HEK293 (cell line): ENCODE measurements around the gene SAMD11.
A peak's percentile ranks its signal among the peaks of the same experiment; 100 is the strongest.

Source experiments
- CTCF ChIA-PET: fragments of 350-600 bp; formaldehyde crosslinking; extraction: SDS; loops from one replicate; lab custom pipeline; 2021; ENCODE audit warnings: antibody characterized with exemption; lab: Yijun Ruan, JAX
- POLR2A ChIA-PET: fragments of 300-600 bp; formaldehyde crosslinking; extraction: SDS; loops from one replicate; lab custom pipeline; 2020; ENCODE audit warnings: antibody characterized with exemption, inconsistent platforms; lab: Yijun Ruan, JAX
- H3K27ac ChIP-seq: fragments of 200-500 bp; sonication (Bioruptor generic); 2 replicates; pipeline ENCODE4 v1.5.1; 2014; ENCODE audit warnings: low read depth, low read length, control low read depth, inconsistent platforms; ENCODE audit errors: extremely low read depth
- H3K36me3 ChIP-seq, 2 experiments: fragments of 200-500 bp in 1 of 2; sonication (Bioruptor generic) in 1 of 2; 1 replicate in 1 of 2; 2 replicates in 1 of 2; pipeline ENCODE4 v1.5.1; 2014 to 2017; ENCODE audit warnings: inconsistent platforms in 2 of 2, low read length in 2 of 2; ENCODE audit not compliant: control insufficient read depth in 2 of 2, insufficient read depth in 1 of 2
- H3K4me1 ChIP-seq: fragments of 200-500 bp; sonication (Bioruptor generic); 2 replicates; pipeline ENCODE4 v1.5.1; 2014; ENCODE audit warnings: mild to moderate bottlenecking, low read length, inconsistent platforms; ENCODE audit not compliant: control insufficient read depth, insufficient read depth
- H3K4me3 ChIP-seq: 2 replicates; pipeline ENCODE4 v1.5.1; 2011; ENCODE audit warnings: low read depth, mild to moderate bottlenecking, control low read depth, low read length, moderate library complexity
- H3K9me3 ChIP-seq: fragments of 200-500 bp; sonication (Bioruptor generic); 2 replicates; pipeline ENCODE4 v1.5.1; 2014; ENCODE audit warnings: low read depth, low read length, inconsistent platforms; ENCODE audit not compliant: control insufficient read depth, insufficient read depth
- IKZF3 ChIP-seq: fragments of 450-650 bp; IDR thresholded peaks from 2 replicates; pipeline ENCODE4 v1.5.0; 2018; ENCODE audit warnings: missing biosample characterization, mild to moderate bottlenecking, missing genetic modification characterization, moderate library complexity
- KLF17 ChIP-seq: fragments of 450-650 bp; formaldehyde crosslinking; IDR thresholded peaks from 2 replicates; pipeline ENCODE4 v1.5.1; 2016; ENCODE audit warnings: missing biosample characterization, missing genetic modification characterization
- PATZ1 ChIP-seq: fragments of 450-650 bp; formaldehyde crosslinking; IDR thresholded peaks from 2 replicates; pipeline ENCODE4 v1.5.1; 2016; ENCODE audit warnings: missing biosample characterization, missing genetic modification characterization
- SCRT1 ChIP-seq: fragments of 450-650 bp; formaldehyde crosslinking; IDR thresholded peaks from 2 replicates; pipeline ENCODE4 v1.5.1; 2016; ENCODE audit warnings: missing biosample characterization, missing genetic modification characterization, borderline replicate concordance
- SCRT2 ChIP-seq: fragments of 450-650 bp; formaldehyde crosslinking; IDR thresholded peaks from 2 replicates; pipeline ENCODE4 v1.5.1; 2016; ENCODE audit warnings: missing biosample characterization, missing genetic modification characterization
- SP2 ChIP-seq: fragments of 450-650 bp; formaldehyde crosslinking; IDR thresholded peaks from 2 replicates; pipeline ENCODE4 v1.5.1; 2016; ENCODE audit warnings: missing biosample characterization, missing genetic modification characterization
- WT1 ChIP-seq: fragments of 450-650 bp; formaldehyde crosslinking; IDR thresholded peaks from 2 replicates; pipeline ENCODE4 v1.5.1; 2016; ENCODE audit warnings: missing biosample characterization, missing genetic modification characterization
- ZEB2 ChIP-seq: fragments of 450-650 bp; formaldehyde crosslinking; IDR thresholded peaks from 2 replicates; pipeline ENCODE4 v1.5.1; 2016; ENCODE audit warnings: missing biosample characterization, missing genetic modification characterization
- ZNF223 ChIP-seq: fragments of 450-650 bp; formaldehyde crosslinking; IDR thresholded peaks from 2 replicates; pipeline ENCODE4 v1.5.1; 2016; ENCODE audit warnings: missing biosample characterization, missing genetic modification characterization
- ZNF341 ChIP-seq: fragments of 450-650 bp; formaldehyde crosslinking; IDR thresholded peaks from 2 replicates; pipeline ENCODE4; 2016; ENCODE audit warnings: low read depth, missing biosample characterization, missing genetic modification characterization
- ZNF366 ChIP-seq: fragments of 450-650 bp; formaldehyde crosslinking; conservative IDR thresholded peaks from 2 replicates; pipeline ENCODE4 v1.5.1; 2016; ENCODE audit warnings: missing biosample characterization, missing genetic modification characterization
- ZNF626 ChIP-seq: fragments of 450-650 bp; sonication (Bioruptor Pico); formaldehyde crosslinking; IDR thresholded peaks from 2 replicates; pipeline ENCODE4 v1.5.1; 2018; ENCODE audit warnings: missing biosample characterization, missing genetic modification characterization, inconsistent platforms
- ZNF692 ChIP-seq: fragments of 450-650 bp; formaldehyde crosslinking; IDR thresholded peaks from 2 replicates; pipeline ENCODE4 v1.5.1; 2016; ENCODE audit warnings: missing biosample characterization, missing genetic modification characterization
- ZNF830 ChIP-seq: fragments of 450-650 bp; IDR thresholded peaks from 2 replicates; pipeline ENCODE4 v1.5.0; 2018; ENCODE audit warnings: missing biosample characterization, missing genetic modification characterization, low read depth, mild to moderate bottlenecking, moderate library complexity
- ZSCAN16 ChIP-seq: fragments of 450-650 bp; formaldehyde crosslinking; IDR thresholded peaks from 2 replicates; pipeline ENCODE4 v1.5.1; 2016; ENCODE audit warnings: missing biosample characterization, missing genetic modification characterization
- TF ChIP-seq, protein P1 (sequence below): fragments of 450-650 bp; formaldehyde crosslinking; IDR thresholded peaks from 2 replicates; pipeline ENCODE4 v1.5.1; 2017; ENCODE audit warnings: missing biosample characterization, missing genetic modification characterization
- TF ChIP-seq, protein P2 (sequence below): fragments of 450-650 bp; formaldehyde crosslinking; IDR thresholded peaks from 2 replicates; pipeline ENCODE4 v1.5.1; 2016; ENCODE audit warnings: missing biosample characterization, missing genetic modification characterization
- TF ChIP-seq, protein P3 (sequence below): fragments of 450-650 bp; formaldehyde crosslinking; IDR thresholded peaks from 2 replicates; pipeline ENCODE4 v1.5.1; 2016; ENCODE audit warnings: missing biosample characterization, missing genetic modification characterization
- TF ChIP-seq, protein P4 (sequence below): fragments of 450-650 bp; formaldehyde crosslinking; IDR thresholded peaks from 2 replicates; pipeline ENCODE4 v1.5.1; 2016; ENCODE audit warnings: missing biosample characterization, missing genetic modification characterization

Gene SAMD11

GRCh38 chr1:950268-950667, 26.5 kb downstream of the SAMD11 start:
- TF ChIP-seq ZEB2 (tag by site-specific recombination), result peak; percentile 96
- TF ChIP-seq, protein P1, sequence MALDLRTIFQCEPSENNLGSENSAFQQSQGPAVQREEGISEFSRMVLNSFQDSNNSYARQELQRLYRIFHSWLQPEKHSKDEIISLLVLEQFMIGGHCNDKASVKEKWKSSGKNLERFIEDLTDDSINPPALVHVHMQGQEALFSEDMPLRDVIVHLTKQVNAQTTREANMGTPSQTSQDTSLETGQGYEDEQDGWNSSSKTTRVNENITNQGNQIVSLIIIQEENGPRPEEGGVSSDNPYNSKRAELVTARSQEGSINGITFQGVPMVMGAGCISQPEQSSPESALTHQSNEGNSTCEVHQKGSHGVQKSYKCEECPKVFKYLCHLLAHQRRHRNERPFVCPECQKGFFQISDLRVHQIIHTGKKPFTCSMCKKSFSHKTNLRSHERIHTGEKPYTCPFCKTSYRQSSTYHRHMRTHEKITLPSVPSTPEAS, result peak; percentile 44; the same call in 1 of the 2 replicates
- TF ChIP-seq SCRT1, result peak; percentile 45; the same call in 1 of the 2 replicates
- TF ChIP-seq SCRT2, result peak; percentile 65
- TF ChIP-seq, protein P2, sequence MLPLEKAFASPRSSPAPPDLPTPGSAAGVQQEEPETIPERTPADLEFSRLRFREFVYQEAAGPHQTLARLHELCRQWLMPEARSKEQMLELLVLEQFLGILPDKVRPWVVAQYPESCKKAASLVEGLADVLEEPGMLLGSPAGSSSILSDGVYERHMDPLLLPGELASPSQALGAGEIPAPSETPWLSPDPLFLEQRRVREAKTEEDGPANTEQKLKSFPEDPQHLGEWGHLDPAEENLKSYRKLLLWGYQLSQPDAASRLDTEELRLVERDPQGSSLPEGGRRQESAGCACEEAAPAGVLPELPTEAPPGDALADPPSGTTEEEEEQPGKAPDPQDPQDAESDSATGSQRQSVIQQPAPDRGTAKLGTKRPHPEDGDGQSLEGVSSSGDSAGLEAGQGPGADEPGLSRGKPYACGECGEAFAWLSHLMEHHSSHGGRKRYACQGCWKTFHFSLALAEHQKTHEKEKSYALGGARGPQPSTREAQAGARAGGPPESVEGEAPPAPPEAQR (tag by site-specific recombination), result no peak
- TF ChIP-seq, all 188 proteins: peak for 4
- CTCF ChIA-PET, result no interaction called here
- Histone ChIP-seq H3K4me1 (no peaks in the 10 kb centered on the region; the same call in 1 of the 2 replicates), H3K4me3 (no peak overlapping the region), H3K9me3 (no peaks in the 10 kb centered on the region), H3K27ac (no peak overlapping the region), H3K36me3 (peaks cover 9 to 100% of the 10 kb centered on the region in 2 experiments; a peak in 2 of 3 replicates)
- POLR2A ChIA-PET, result no interaction called here

- ChIA-PET POLR2A (interaction anchor here (0.9 to 2.6 kb wide), 2 partner anchors 9 to 39 kb away, joined by 3 to 12 read pairs; no protein-coding TSS in a partner anchor), CTCF (interaction anchor here (0.7 to 1.3 kb wide), 4 partner anchors 8 to 82 kb away, joined by 3 to 4 read pairs (median 4); no protein-coding TSS in a partner anchor)
- H3K27ac ChIP-seq, result no peak overlapping the region
- no peak for TF ChIP-seq ZNF692 (tag by site-specific recombination)
- TF ChIP-seq, protein P3, sequence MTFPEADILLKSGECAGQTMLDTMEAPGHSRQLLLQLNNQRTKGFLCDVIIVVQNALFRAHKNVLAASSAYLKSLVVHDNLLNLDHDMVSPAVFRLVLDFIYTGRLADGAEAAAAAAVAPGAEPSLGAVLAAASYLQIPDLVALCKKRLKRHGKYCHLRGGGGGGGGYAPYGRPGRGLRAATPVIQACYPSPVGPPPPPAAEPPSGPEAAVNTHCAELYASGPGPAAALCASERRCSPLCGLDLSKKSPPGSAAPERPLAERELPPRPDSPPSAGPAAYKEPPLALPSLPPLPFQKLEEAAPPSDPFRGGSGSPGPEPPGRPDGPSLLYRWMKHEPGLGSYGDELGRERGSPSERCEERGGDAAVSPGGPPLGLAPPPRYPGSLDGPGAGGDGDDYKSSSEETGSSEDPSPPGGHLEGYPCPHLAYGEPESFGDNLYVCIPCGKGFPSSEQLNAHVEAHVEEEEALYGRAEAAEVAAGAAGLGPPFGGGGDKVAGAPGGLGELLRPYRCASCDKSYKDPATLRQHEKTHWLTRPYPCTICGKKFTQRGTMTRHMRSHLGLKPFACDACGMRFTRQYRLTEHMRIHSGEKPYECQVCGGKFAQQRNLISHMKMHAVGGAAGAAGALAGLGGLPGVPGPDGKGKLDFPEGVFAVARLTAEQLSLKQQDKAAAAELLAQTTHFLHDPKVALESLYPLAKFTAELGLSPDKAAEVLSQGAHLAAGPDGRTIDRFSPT (tag by site-specific recombination), result 0 out of 2 replicates have a peak, but pooled peaks have one; percentile 10
- peaks cover 9 to 100% of the 10 kb centered on the region in 2 experiments; a peak in 2 of 3 replicates for H3K36me3 ChIP-seq
- no peaks in the 10 kb centered on the region for H3K9me3 ChIP-seq
- H3K4me3 ChIP-seq, result no peak overlapping the region
- no peaks in the 10 kb centered on the region for H3K4me1 ChIP-seq
These were observed 27.2 kb downstream of the SAMD11 start for GRCh38 chr1:950881-951280.

DNA sequence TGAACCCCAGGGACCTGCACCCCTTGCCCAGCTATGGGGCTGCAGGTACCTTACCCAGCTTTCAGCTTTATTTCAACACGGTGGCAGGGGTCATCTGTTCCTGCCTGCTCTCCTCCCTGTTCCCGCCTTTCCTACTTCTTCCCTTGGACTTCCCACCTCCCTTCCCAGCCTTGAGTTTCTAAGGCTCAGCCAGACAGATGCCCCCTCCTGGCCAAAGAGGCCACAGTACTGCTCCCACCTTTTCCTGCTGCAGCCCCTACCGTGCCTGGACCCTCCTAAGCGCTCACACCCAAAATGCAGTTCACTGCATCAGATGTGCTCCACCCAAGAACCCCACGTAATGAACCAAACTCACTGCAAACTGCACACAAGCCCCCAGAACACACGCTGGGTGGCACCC, 27.6 kb downstream of the SAMD11 start:
- ChIA-PET POLR2A (interaction anchor here (0.5 to 2.6 kb wide), 3 partner anchors 8 to 39 kb away, joined by 3 to 12 read pairs (median 5); no protein-coding TSS in a partner anchor), CTCF (interaction anchor here (0.7 to 1.3 kb wide), 5 partner anchors 9 to 82 kb away, joined by 3 to 4 read pairs (median 4); no protein-coding TSS in a partner anchor)
- H3K36me3 ChIP-seq, result peaks cover 9 to 100% of the 10 kb centered on the region in 2 experiments; a peak in 2 of 3 replicates
- H3K4me3 ChIP-seq, result no peak overlapping the region
- H3K4me1 ChIP-seq, result no peaks in the 10 kb centered on the region
- no peak overlapping the region for H3K27ac ChIP-seq
- H3K9me3 ChIP-seq, result no peaks in the 10 kb centered on the region
- no peak for TF ChIP-seq PATZ1
- no peak for TF ChIP-seq ZSCAN16 (tag by site-specific recombination)
- TF ChIP-seq, protein P4, sequence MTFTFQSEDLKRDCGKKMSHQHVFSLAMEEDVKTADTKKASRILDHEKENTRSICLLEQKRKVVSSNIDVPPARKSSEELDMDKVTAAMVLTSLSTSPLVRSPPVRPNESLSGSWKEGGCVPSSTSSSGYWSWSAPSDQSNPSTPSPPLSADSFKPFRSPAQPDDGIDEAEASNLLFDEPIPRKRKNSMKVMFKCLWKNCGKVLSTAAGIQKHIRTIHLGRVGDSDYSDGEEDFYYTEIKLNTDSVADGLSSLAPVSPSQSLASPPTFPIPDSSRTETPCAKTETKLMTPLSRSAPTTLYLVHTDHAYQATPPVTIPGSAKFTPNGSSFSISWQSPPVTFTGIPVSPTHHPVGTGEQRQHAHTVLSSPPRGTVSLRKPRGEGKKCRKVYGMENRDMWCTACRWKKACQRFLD, result no peak
- peak; percentile 73 for TF ChIP-seq ZNF341 (tag by site-specific recombination)
- peak; percentile 28 for TF ChIP-seq SP2 (tag by site-specific recombination)
- peak; percentile 28; the same call in 1 of the 2 replicates for TF ChIP-seq WT1
- TF ChIP-seq ZNF366, result 0 out of 2 replicates have a peak, but pooled peaks have one; percentile 30
- TF ChIP-seq ZNF830 (tag by site-specific recombination), result no peak
- peak; percentile 80 for TF ChIP-seq ZNF223 (tag by site-specific recombination)
- peak; percentile 62; the same call in 1 of the 2 replicates for TF ChIP-seq IKZF3 (tag by site-specific recombination)
- no peak for TF ChIP-seq ZNF626 (tag by site-specific recombination)
- peak; percentile 48; the same call in 1 of the 2 replicates for TF ChIP-seq KLF17
